Diencephalon (tissue), 1 donor: ENCODE results near the gene PRPF18. TPM values are rescaled to one million over a fixed set of nuclear protein-coding genes. Genes with fewer than 3 reads are reported as not detected.

Experiments used
- total RNA-seq: library from RNA; depleted of rRNA; stranded (reverse); fragments of >200 nt; gene quantifications from one replicate; pipeline ENCODE4 v1.2.3, GENCODE V29; 2014

Gene PRPF18, protein sequence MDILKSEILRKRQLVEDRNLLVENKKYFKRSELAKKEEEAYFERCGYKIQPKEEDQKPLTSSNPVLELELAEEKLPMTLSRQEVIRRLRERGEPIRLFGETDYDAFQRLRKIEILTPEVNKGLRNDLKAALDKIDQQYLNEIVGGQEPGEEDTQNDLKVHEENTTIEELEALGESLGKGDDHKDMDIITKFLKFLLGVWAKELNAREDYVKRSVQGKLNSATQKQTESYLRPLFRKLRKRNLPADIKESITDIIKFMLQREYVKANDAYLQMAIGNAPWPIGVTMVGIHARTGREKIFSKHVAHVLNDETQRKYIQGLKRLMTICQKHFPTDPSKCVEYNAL
- 40.1 TPM for total RNA-seq

DNA sequence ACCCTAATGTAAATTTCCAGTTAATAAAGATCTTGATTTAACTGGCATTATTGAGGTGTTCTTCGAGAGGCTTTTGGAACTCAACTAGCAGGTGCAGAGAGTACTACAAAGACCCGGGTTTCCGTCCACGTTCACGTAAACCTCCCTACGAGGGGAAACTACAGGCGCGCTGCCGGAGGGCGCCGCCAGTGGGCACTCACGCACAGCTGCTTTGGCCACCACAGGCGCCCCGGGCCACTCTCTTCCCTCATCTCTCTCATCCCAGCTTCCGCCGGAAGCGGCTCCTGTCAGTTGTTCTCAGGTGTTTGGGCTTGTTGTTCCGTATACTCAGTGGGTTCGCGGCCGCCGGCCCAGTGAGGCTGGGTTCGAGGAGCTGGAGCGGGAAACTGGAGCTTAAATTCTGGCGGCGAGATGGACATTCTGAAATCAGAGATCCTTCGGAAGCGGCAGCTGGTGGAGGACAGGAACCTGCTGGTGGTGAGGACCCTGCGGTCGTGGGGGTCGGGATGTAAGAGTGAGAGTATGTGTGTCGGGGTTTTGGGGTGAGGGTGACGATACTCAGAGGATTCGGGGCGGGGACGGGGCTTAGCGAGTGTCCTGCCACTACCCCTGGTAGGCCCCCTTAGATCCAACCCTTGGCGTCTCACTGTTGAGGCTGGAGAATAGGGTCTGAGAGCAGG lies at the start of gene PRPF18:
Gene PRPF18 (plus strand): TSS at position 290 of the 680 bp plus-strand sequence. CDS start 122 bp downstream, at position 412.

Other genes with a start within 250 kb of the PRPF18 start
- 51.7 TPM for gene SEPHS1, start 238.7 kb upstream of the PRPF18 start, total RNA-seq
- gene BEND7, start 58.0 kb upstream of the PRPF18 start, total RNA-seq, result 16.8 TPM